Endometrial microvascular endothelial cells (primary cell): ENCODE measurements around the gene ASCC3. TPM values are rescaled to one million over a fixed set of nuclear protein-coding genes. Genes with fewer than 3 reads are reported as not detected.

Experiments used
- in situ Hi-C: cut with HindIII; loops from 2 replicates; pipeline ENCODE4 v1.10.0; 2017; ENCODE audit warnings: low sequenced_read_pairs, low pct_unique_long_range_greater_than_20kb; ENCODE audit errors: inconsistent ontology term
- total RNA-seq: library from RNA; depleted of rRNA; stranded (reverse); fragments of >200 nt; gene quantifications from one replicate; pipeline ENCODE4 v1.2.3, GENCODE V29; 2015; ENCODE audit errors: inconsistent ontology term

ASCC3 gene
- total RNA-seq, 1 donor from 2014 or later = 72.8 TPM

DNA sequence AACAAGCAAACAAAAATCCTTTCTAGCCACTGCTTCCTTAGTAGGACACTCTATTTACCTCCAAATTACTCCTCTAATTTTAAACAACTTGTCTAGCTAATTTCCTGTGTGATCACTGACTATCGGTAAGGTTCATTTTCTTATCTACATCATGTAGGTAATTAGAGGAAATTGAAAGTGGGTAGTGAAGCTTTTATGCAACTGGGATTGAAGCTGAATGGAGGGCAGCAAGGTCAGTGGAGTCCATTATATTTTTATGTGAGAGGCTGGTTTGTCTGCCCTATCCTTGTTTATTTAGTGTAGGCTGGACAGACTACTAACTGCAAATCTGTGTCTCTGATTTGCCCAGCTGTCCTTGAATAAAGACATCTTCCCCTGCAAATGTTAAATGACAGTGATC is 327.9 kb downstream of the ASCC3 start:
- in situ Hi-C loops = no loop called here

DNA sequence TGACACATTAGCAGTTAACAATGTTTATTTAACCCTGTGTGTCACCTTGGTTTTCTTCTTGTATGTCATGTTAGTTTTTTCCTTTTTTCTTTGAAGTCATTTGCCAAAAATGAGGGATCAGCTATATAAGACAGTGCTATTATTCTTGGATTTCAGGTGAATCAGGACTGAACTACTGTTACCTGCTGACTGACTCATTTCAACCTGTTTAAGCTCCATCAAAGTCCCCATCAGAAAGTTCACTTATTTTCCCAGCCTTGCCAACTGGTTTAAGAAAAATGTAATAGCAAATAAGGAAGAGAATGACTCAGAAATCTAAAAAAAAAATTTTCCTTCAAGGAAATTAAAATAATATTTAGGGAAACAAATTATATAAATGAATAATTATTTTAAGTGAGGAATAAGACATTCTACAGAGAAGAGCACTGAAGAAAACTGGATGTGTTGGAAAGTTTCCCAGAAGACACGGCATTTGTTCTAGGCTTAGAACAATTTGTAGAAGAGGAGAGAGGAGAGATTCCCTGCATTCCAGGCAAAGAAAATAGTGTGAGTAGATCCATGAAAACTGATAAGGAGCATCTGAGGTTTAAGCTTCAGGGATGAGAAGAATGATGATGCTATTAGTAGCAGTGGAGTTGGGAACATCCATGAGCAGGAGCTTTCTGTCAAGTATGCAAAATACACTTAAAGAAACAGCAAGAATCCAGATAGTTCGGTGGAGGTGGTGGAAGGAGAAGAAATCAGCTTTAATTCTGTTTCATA is 331.5 kb downstream of the ASCC3 start:
- in situ Hi-C loops = no loop called here

GRCh38 chr6:100538086-100538485 is 343.0 kb downstream of the ASCC3 start:
- in situ Hi-C loops = no loop called here

GRCh38 chr6:100518588-100518987 is 362.5 kb downstream of the ASCC3 start:
- in situ Hi-C loops = no loop called here

- in situ Hi-C loops = no loop called here
These were observed 363.5 kb downstream of the ASCC3 start for GRCh38 chr6:100517633-100518032.

GRCh38 chr6:100517106-100517505 is 364.0 kb downstream of the ASCC3 start:
- in situ Hi-C loops = no loop called here

DNA sequence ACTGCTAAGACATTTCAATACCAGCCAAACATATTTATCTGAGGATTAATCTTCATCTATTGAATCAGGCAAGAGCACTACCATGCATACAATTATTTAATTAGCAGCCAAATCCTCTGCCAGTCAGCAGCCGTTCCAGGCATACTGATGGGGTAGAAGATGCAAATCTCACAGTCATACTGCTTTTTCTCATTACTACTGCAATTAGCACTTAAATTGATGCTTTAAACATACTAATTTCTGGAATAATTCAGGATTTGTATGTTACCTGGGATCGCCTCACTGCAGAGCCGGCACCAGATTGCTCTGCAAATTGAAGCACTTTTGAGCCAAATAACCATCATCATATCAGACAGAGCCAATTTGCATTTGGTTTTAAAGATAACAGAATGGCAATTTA is 366.5 kb downstream of the ASCC3 start:
- in situ Hi-C loops = no loop called here

- in situ Hi-C loops = no loop called here
These were observed 368.8 kb downstream of the ASCC3 start for GRCh38 chr6:100512203-100512862.

DNA sequence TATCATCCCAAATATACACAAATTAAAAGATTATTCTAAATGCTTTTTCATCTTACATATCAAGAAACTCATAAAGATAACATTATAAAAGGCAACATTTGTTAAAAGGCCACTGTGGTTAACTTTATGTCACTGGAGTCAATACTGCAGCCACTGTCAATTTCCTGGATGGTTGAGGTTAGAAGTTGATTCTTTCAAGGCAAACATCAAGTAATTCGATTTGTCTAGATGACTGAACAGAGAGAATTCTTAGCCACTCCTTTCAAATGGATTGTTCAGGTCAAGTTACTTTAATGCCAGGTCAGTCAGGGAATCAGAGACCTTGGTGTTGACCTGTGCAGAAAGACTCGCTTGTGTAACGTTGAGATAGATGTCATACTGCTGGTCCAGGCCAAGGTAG is 372.0 kb downstream of the ASCC3 start:
- in situ Hi-C loops = no loop called here

DNA sequence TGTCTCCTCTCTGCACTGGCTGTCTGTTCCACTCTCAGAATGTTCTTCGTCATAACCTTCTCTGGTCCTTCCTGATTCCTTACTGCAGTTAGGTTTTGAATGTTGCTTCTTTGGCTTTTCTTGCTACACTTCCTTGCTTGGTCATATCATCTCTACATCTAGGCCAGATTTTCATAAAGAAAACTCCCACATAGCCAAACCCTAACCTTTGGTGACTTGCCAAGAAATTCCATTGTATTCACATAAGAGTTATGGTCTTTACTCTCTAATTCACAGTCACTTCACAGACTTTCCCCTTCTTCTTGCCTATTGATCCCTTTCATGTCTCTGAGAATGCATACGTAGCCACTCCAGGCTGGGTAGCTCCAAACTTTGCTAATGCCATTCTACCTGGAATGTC is 374.5 kb downstream of the ASCC3 start:
- in situ Hi-C loops = no loop called here

GRCh38 chr6:100504786-100505737 is 376.1 kb downstream of the ASCC3 start:
- in situ Hi-C loops = no loop called here

GRCh38 chr6:100503043-100503705 is 378.0 kb downstream of the ASCC3 start:
- in situ Hi-C loops = no loop called here

GRCh38 chr6:100493206-100493888 is 387.8 kb downstream of the ASCC3 start:
- in situ Hi-C loops = no loop called here

DNA sequence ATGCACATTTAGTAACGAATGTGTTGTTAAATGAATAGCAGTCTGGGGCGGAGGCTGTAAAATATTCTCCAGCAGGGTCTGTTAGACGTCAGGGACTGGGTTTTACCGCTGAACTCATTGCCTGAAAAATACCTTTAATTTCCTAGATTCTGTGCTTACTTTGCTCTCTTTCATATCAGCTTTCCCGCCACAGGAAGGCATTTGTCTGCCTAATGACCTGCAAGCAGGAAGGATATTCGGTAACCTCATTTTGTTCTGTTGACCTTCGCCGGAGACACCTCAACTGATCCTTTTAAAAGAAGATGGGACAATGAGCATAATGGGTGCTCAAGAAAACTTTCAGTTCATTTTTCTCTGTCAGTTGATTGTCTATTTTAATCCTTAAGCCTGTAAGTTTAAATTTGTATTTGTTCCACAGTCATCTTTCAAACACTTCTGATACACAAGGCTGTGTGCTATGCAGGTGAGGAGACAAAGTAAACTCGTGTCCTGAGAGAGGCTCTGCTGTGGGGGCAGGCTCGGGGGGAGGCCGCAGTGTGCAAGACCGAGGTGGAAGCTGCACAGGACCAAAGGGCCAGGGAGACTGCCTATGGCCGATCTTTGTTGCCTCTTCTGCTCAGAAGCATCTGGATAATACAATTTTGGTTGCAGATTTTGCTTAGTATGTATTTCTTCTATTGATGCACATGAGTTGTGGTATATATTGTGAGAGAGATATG is 389.0 kb downstream of the ASCC3 start:
- in situ Hi-C loops = no loop called here

- in situ Hi-C loops = no loop called here
These were observed 391.1 kb downstream of the ASCC3 start for GRCh38 chr6:100490065-100490464.

- in situ Hi-C loops = no loop called here
These were observed 392.9 kb downstream of the ASCC3 start for GRCh38 chr6:100488244-100488643.

DNA sequence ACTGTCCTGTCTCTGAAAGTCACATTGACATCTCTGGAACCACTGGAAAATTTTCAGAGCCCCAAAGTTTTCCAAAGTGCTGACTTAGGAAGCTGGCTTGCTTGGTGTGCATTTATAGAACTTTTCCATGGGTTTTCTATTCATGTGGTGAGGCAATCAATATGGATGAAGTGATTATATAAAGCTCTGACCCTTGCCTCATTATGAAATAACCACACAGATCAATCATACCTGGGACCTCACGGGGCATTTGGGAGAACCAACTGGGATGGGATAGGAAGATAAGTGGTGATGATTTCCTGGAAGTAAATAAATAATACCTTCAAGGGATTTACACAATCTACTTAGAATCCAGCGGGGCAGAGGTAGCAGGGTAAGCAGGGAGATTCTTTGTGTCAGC is 393.5 kb downstream of the ASCC3 start:
- in situ Hi-C loops = no loop called here

- in situ Hi-C loops = no loop called here
These were observed 395.9 kb downstream of the ASCC3 start for GRCh38 chr6:100485268-100485667.
